ENCODE data around the gene RNF39.
"Not testable (repeated sequence)": the region's sequence is repeated elsewhere in the genome, so short reads cannot be mapped to it uniquely, and the experiment has no call there.

Gene RNF39

DNA sequence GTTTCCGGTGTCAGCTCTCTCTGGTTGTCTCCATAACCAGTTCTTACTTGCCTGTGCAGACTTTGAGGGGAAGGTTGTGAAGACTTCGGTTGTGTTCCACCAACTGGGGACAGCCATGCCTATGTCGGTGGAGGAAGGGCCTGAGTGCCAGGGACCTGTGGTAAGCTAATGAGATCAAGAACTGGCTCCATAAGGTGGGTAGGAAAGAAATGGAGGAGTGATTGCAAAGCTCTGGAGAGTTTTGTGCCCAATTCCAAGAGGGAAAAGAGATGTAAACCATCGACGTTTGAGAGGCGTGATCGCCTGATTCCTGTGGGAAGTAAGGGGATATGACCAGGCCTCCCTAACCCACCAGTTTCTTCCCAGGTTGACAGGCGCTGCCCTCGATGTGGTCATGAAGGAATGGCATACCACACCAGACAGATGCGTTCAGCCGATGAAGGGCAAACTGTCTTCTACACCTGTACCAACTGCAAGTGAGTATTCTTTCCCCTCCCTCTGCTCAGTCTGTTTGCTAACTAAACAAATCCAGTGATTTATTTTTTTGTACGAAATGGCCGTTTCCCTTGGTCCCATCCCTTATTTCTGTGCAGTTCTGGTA, 13.6 kb downstream of the RNF39 start:
- no peak for DNase-seq (ENCODE audit: low read depth in 2 of 2)

DNA sequence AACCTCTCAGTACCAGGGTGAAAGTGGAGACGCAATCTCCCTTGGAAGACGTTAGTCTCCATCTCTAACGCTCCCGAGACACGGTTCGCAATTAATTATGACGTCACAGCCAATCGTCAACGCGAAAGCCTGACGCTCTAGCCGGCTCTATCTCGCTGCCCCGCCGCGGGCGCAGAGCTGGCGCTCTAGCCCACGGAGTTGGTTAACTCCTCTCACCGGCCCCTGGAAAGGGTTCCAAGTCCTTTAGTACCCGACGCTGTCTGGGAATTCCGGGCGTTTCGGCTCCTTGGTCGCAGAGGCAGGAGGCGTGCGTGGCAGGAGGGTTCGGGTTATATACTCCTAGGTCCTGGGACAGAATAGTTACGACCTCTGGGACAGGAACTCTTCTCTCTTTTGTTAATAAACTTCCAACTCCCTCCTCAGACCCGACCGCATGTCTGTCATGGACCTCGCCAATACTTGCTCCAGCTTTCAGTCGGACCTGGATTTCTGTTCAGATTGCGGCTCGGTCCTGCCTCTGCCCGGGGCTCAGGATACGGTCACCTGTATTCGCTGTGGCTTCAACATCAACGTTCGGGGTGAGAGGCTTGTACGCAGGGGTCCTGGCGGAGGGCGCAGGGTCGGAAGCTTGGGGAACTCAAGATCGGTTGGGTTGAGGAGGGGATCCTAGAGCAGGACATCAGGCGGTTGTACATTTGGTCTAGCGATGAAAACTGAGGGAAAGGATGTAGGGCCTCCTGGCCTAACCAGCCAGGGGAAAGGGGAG, 14.3 kb downstream of the RNF39 start, which contains the start of gene POLR1H:
TSS of gene POLR1H (plus strand) at position 174 of the 766 bp plus-strand sequence. CDS start at position 434, 260 bp downstream.
- peak; percentile 72 to 77 for DNase-seq (ENCODE audit: low read depth in 2 of 2)

DNA sequence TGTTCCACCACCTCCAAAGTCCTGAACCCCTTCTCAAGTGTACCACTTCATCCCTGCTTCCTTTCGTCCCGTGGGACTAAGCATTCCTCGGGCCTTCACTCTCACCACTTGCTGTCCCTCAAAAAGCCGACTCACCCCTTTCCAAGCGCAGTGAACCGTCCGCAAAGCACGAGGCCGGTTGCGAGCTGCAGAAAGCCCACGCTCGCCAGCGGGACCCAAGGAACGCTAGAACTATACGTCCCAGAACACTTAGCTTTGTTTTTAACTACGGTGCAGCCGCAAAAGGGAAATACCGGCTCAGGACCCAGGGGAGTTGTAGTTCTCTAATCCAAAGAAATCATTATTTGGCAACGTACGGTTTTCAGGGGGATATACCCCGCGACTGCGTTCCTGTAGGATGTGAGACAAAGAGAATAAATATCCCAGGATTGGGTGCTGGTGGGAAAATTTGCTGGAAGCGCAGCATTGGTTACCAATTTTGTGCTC, 14.9 kb downstream of the RNF39 start:
- DNase-seq (ENCODE audit: low read depth in 2 of 2): no peak

DNA sequence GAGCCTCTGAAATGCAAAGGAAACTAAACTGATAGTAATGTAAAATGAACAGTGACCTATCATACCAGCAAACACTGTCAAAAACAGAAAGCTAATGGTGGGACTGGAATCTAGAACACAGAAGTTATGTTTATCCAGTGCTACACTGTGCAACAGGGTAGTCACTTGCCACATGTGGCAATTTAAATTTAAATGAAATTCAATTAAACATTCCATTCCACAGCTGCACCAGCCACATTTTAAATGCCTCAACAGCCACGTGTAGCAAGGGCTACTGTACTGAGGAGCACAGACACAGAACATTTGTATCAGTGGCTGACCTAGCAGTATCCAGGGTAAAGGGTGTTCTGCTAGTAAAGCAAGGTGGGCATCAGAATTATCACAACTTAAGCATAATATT, 20.1 kb downstream of the RNF39 start:
- DNase-seq (ENCODE audit: low read depth in 2 of 2): no peak

DNA sequence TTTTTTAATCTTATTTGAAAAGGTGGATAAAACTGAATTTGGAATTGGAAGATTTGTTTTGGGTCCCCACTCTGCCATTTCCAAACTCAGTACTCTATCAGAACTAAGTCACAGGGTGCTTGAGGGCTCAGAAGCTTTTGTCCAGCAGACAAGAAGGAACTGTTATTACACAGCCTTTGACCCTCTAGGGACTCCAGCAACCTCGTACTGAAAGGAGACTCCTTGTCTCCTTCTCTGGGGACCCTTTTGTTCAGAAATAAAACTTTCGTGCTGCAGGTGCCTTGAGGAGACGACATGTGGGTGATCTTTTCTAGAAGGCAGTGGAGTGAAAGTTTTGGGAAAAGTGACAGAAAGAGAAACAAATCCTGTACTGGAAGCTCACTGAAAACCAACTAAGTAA, 21.9 kb downstream of the RNF39 start:
- DNase-seq (ENCODE audit: low read depth in 2 of 2): no peak

DNA sequence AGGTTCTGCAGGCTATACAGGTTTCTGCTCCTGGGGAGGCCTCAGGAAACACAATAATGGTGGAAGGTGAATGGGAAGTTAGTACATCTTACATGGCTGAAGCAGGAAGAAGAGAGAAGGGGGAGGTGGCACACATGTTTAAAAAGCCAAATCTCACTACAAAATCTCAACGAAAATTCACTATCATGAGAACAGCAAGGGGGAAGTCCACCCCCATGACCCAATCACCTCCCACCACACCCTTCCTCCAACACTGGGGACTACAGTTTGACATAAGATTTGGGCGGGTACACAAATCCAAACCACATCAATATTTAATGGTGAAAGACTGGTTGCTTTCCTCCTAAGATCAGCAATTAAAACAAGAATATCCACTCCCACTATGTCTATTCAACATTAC, 28.3 kb downstream of the RNF39 start:
- no peak for DNase-seq (ENCODE audit: low read depth in 2 of 2)

DNA sequence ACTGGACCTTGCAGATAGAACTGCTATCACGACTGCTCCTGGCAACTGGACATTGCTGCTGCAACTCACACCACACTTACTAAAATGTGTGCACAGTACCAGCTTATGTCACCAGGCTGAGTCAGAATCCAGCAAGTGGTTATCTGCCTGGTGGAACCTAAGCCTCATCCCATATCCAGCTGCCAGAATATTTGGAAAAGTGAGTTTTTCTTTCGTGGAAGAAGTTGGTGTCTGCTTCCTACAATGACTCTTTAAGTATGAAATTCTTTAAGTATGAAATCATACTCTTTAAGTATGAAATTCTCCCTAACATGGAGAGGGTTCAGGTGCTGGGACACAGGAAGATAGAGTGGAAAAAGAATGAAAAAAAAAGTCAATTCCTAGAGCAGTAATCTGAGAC, 30.9 kb downstream of the RNF39 start:
- DNase-seq (ENCODE audit: low read depth in 2 of 2): no peak

DNA sequence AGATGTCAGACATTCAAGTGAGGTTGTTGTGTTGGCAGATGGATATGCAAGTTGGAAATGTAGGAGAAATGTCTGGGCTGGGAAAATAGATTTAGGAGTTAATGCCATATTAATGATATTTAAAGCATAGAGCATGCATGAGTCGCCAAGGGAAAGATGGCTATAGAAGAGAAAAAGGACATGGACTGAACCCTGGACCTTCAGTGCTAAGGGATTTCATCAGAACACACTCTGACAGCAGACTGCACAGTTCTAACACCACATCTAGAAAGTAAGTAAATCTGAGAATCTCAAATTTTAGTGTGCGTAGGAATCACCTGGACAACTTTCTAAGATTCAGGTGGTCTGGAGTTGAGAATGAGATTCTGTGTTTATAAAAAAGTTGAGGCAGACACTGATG, 31.8 kb downstream of the RNF39 start:
- DNase-seq (ENCODE audit: low read depth in 2 of 2): no peak

DNA sequence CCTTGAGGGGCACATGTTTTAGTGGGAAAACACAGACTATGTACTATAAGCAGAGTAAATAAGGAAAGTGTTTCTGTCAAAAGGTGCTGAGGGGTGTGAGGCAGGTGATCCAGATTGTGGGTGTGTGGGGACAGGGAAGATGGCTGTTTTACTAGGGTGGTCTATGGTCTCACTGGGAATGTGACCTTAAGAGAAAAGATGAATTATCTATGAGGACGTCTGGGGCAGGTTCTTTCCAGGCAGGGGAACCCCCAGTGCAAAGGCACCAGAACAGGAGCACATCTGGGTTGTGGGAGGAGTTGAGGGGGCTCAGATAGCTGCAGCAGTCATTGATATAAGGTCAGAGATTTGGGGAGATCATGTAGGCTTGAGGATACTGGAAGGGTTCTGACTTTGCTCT, 32.7 kb downstream of the RNF39 start:
- no peak for DNase-seq (ENCODE audit: low read depth in 2 of 2)

DNA sequence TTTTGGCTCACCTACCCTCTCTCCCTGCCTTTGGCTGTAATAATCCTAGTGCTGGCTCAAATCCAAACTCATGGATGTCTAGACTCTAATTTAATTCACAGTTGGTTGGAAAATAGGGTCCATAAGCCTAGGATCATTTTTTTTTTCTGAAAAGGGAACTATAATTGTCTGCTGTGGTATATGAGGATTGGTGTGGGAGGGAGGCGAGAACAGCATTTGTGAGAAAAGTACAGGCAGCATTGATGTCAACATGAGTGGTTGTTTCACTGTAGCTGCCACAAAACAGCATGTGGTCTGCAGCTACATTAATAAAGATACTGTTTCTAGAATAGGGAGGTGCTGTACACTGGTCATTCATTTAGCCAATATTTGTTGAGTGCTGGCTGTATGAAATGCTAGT, 33.1 kb downstream of the RNF39 start:
- DNase-seq (ENCODE audit: low read depth in 2 of 2): no peak

DNA sequence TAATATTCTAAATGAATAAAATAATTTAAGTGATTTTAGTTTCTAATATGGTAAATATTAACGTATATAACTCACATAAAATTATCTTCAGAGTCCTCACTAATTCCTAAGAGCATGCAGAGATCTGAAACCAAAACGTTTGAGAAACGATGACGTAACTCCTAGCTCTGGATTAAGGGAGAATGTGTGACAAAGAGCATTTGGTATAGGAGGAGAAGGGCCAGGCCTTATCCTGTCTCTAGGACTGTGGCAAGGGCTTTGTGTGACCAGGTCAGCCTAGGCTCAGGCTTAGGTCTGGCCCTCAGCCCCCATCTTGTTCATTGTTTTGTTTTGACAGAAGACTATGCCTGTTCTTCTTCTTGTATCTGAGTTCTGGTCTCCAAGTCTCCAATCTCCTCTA, 33.7 kb downstream of the RNF39 start:
- no peak for DNase-seq (ENCODE audit: low read depth in 2 of 2)

DNA sequence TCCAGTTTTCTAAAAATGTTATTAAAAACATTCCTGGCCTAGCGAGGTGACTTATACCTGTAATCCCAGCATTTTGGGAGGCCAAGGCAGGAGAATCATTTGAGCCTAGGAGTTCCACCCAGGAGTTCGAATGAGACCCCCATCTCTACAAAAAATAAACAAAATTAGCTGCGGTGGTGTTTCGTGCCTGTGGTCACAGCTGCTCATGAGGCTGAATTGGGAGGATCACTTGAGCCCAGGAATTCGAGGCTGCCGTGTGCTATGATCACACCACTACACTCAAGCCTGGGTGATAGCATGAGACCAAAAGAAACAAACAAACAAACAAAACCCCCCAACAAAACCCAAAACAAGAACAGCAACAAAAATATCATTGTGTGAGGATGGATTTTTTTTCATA, 34.3 kb downstream of the RNF39 start:
- no peak for DNase-seq (ENCODE audit: low read depth in 2 of 2)

DNA sequence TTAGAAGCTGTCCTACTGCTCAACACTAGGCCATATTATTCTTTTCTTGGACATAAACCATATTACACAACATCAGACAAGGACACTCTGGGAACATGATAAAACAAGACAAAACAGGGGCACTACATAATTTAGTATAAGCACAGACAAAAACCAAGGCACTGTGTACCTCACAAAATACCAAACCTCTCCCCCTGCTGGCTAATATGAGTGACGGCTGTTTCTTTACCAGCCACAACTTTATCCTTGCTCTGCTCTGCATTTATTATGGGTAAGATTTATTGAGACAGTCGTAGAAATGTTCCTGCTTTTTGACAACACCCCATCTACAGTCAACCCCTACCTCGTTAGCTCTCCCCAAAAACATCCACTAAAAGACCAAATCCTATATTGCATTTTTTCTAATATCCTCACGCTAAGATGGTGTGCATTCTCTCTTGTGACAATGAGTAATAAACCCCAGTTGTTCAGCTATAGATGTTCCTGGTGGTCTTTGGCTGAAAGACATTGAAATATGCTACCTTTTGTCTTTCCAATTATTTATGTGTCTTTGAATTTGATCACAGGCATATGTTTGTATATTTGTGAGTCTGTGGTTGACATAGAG, 38.3 kb downstream of the RNF39 start:
- no peak for DNase-seq (ENCODE audit: low read depth in 2 of 2)

DNA sequence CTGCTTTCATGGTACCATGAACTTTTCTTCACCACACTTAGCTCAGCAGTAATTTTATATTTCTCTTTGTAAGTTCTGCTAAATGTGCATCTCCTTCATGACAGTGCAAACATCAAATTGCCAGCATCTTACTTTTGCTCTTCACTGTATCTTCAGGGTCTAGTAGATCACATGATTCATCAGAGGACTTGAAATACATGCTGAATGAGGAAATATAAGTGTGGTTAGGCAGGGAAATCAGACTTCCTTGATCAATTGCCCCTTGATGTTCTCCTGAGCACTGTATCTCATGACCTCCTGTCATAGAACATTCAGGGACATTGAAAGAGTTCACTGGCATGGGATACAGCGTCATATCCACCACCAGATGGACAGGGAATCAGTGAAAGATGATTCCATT, 39.8 kb downstream of the RNF39 start:
- no peak for DNase-seq (ENCODE audit: low read depth in 2 of 2)

DNA sequence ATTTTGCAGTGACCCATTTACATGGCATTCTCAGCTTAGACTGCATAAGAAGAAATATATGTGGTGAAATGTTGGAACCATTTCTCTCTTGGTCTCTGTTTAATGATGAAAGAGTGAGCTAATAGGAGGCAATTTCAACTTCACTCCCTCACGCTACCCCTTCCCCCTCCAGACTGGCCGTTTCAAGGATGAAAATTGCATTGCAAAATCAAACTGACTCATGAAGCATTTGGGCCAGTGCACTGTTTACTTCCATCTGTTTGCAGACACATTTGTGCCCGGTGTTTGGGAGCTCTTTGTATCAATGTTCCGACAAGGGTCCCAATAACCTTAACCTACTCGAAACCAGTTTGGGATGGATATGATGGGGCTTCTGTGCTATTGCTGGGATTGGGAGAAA, 42.1 kb downstream of the RNF39 start:
- not testable (repeated sequence) for DNase-seq (ENCODE audit: low read depth in 2 of 2)

DNA sequence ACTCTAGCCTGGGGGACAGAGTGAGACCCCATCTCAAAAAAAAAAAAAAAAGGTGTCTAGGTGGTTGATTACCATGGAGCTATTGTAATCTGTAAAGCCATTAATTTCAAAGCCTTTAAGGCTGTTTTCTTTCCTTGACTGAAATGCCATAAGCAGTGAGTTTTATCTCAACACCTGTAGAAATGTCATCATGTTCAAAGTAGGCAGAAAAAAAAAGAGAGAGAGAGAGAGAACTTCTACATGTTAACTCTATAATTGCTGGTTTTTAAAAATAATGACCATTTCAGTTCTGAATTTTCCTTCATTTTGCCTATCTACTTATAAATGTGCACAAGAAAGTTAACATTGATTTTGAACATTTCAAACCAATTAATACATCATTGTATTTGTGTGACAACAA, 44.2 kb downstream of the RNF39 start:
- no peak for DNase-seq (ENCODE audit: low read depth in 2 of 2)

DNA sequence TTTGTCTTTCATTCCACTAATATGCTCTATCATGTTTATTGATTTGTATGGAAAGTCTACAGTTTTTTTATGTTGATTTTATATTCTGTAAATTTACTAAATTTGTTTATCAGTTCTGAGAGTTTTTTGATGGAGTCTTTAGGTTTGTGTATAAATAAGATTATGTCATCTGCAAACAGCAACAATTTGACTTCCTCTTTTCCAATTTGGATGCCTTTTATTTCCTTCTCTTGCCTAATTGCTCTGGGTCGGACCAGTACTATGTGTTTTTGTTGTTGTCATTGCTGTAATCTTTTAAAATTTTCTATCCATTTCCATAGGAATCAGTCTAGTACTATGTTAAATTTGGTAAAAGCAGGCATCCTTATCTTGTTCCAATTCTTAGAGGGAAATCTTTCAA, 46.0 kb downstream of the RNF39 start:
- no peak for DNase-seq (ENCODE audit: low read depth in 2 of 2)

DNA sequence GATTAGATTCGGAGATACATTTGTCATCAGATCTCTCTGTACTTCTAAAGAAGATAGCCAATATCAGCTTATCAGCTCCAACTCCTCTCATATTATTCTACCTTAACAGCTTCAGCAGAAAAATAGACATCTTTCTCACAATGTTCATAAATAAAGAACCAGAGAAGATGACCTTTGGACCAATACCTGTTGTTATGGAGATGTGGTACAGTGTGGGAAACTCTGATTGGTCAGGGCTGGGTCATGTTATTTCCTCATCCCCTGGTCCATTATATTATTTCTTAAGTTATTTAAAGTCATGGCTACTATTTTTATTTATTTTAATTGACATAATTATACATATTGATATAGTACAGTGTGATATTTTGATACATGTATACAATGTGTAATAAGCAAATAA, 50.4 kb downstream of the RNF39 start:
- DNase-seq (ENCODE audit: low read depth in 2 of 2): no peak

DNA sequence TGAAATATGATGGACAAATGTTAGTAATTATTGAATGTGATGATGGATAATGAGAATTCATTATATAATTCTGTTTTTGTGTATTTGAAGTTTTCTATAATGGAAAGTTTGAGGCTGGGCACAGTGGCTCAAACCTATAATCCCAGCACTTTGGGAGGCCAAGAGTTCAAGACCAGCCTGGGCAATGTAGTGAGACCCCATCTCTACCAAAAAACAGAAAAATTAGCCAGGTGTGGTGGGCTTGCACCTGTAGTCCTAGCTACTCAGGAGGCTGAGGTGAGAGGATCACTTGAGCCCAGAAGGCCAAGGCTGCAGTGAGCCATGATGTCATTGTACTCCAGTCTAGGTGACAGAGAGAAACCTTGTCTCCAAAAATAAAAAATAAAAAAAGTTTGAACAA, 52.9 kb downstream of the RNF39 start:
- DNase-seq (ENCODE audit: low read depth in 2 of 2): not testable (repeated sequence)

DNA sequence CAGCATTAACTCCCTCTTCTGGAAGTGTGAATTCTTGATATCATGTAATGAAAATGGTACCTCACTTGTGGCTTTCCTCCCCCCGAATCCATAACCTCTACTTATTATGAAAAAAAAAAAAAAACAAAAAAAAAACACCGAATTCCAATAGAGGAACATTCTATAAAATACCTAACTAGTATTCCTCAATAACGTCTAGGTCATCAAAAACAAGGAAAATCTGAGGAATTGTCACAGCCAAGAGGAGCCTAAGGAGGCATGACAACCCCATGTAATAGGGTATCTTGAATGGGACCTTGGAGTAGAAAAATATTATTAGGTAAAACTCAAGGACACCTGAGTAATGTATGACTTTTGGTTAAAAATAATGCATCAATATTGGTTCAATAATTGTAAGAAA, 53.4 kb downstream of the RNF39 start:
- no peak for DNase-seq (ENCODE audit: low read depth in 2 of 2)

DNA sequence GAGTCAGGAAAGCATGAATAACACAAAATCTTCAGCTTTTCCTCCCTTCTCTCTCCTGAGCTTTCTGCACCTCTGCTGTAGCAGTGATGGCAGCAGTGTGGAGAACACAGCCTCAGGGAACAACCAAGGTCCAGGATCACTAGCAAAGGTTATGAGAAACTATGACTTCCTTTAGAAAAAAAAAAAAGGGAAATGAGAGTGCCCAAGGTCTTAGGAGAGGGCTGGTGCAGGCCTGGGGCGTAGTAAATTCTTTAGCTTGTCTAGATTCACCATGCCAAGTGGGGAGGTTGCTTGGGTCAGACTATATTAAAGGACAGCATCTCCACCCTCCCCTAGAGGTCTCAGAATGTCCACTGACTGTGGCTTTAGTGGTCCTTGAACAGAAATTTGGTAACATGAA, 54.9 kb downstream of the RNF39 start:
- DNase-seq (ENCODE audit: low read depth in 2 of 2): no peak
